Natural killer cell (primary cell): ENCODE results near the gene SLC6A18. TPM values are rescaled to one million over a fixed set of nuclear protein-coding genes. Genes with fewer than 3 reads are reported as not detected.

Source experiments
- ATAC-seq, 3 donors: fragments of 150-1000 bp in 2 of 3; fragments of 200-7000 bp in 1 of 3; cut with Tn5 transposase; 1 replicate in 1 of 3; 2 replicates in 2 of 3; pipeline ENCODE4 v1.10.0; 2021; ENCODE audit warnings: mild to moderate bottlenecking in 2 of 3, moderate library complexity in 2 of 3
- DNase-seq, 2 donors: peaks; one replicate each; pipeline versions ENCODE4 v3.0.0 to v3.0.0-alpha.2; 2013 to 2021; ENCODE audit warnings: mixed read lengths in 1 of 2
- H3K27ac ChIP-seq: one replicate; pipeline ENCODE4 v1.5.1; 2013; ENCODE audit warnings: mild to moderate bottlenecking, low read length
- H3K27me3 ChIP-seq: one replicate; pipeline ENCODE4 v1.6.1; 2013; ENCODE audit warnings: low read length; ENCODE audit not compliant: control insufficient read depth, insufficient read depth
- H3K36me3 ChIP-seq: one replicate; pipeline ENCODE4 v1.6.1; 2013; ENCODE audit warnings: low read length; ENCODE audit not compliant: control insufficient read depth, insufficient read depth
- H3K4me1 ChIP-seq: one replicate; pipeline ENCODE4 v1.6.1; 2013; ENCODE audit warnings: low read length; ENCODE audit not compliant: control insufficient read depth, insufficient read depth
- H3K4me3 ChIP-seq: one replicate; pipeline ENCODE4 v1.5.1; 2013; ENCODE audit warnings: low read length
- H3K9me3 ChIP-seq: one replicate; pipeline ENCODE4 v1.6.1; 2013; ENCODE audit warnings: low read length; ENCODE audit not compliant: control insufficient read depth, insufficient read depth
- H3K27ac Mint-ChIP-seq, 2 donors: one replicate each; pipeline ENCODE4 v1.8.0; 2022; ENCODE audit warnings: mild to moderate bottlenecking in 2 of 2, mixed read lengths in 2 of 2, moderate library complexity in 1 of 2
- H3K27me3 Mint-ChIP-seq, 2 donors: one replicate each; pipeline ENCODE4 v1.8.0; 2022; ENCODE audit warnings: low read depth in 2 of 2, mixed read lengths in 2 of 2
- H3K36me3 Mint-ChIP-seq: one replicate; pipeline ENCODE4 v1.8.0; 2022; ENCODE audit warnings: mixed read lengths
- H3K4me1 Mint-ChIP-seq, 2 donors: one replicate each; pipeline ENCODE4 v1.8.0; 2022; ENCODE audit warnings: mixed read lengths in 2 of 2
- H3K4me3 Mint-ChIP-seq: one replicate; pipeline ENCODE4 v1.8.0; 2022; ENCODE audit warnings: mild to moderate bottlenecking, moderate library complexity, mixed read lengths
- H3K9me3 Mint-ChIP-seq, 2 donors: one replicate each; pipeline ENCODE4 v1.8.0; 2022; ENCODE audit warnings: mixed read lengths in 2 of 2
- WGBS: methylation state at CpG from one replicate; pipeline ENCODE4 v1.1.7; 2013; ENCODE audit warnings: missing lambda C conversion rate; ENCODE audit not compliant: insufficient coverage; 5-methylcytosine and 5-hydroxymethylcytosine counted together
- intact Hi-C: fragments of 100-400 bp; cut with micrococcal nuclease; formaldehyde crosslinking; loops from one replicate; pipeline ENCODE4 v1.14.2; 2022
- total RNA-seq, 4 donors: library from RNA; stranded (reverse); fragments of 120-200 nt in 1 of 4; gene quantifications; one replicate each; pipeline versions ENCODE4 v1.2.3 to v1.2.4, GENCODE V29; 2013 to 2022
- TF ChIP-seq, protein P1 (sequence below): fragments of 200-600 bp; IDR thresholded peaks from one replicate; pipeline ENCODE4 v1.8.0; 2022; ENCODE audit warnings: antibody characterized with exemption

SLC6A18 gene
- total RNA-seq, 3 donors from 2014 or later (not counting 1 experiment from before 2014, with no cell fraction given) = not detected

DNA sequence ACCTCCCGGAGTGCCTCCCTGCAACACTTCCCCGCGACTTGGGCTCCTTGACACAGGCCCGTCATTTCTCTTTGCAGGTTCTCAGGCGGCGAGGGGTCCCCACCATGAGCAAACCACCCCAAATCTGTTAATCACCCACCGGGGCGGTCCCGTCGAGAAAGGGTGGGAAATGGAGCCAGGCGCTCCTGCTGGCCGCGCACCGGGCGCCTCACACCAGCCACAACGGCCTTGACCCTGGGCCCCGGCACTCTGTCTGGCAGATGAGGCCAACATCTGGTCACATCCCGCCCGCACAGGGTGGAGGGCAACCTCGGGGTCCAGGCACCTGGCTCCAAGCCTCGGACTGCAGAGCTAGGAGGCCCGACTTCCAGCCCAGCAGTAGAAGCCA, 70.5 kb downstream of the SLC6A18 start:
- Mint-ChIP-seq H3K27me3 (peaks cover 22 to 23% of the 10 kb centered on the region in 2 donors), H3K4me1 (no peaks in the 10 kb centered on the region), H3K9me3 (no peaks in the 10 kb centered on the region), H3K36me3 (no peaks in the 10 kb centered on the region), H3K27ac (no peak overlapping the region), H3K4me3 (no peak overlapping the region)
- ATAC-seq (no peak), DNase-seq (peak in 1 of 2 donors; percentile 11)
- peaks cover 3% of the 10 kb centered on the region for H3K4me1 ChIP-seq
- H3K9me3 ChIP-seq = no peaks in the 10 kb centered on the region
- H3K27me3 ChIP-seq = peaks cover 4% of the 10 kb centered on the region
- TF ChIP-seq, protein P1, sequence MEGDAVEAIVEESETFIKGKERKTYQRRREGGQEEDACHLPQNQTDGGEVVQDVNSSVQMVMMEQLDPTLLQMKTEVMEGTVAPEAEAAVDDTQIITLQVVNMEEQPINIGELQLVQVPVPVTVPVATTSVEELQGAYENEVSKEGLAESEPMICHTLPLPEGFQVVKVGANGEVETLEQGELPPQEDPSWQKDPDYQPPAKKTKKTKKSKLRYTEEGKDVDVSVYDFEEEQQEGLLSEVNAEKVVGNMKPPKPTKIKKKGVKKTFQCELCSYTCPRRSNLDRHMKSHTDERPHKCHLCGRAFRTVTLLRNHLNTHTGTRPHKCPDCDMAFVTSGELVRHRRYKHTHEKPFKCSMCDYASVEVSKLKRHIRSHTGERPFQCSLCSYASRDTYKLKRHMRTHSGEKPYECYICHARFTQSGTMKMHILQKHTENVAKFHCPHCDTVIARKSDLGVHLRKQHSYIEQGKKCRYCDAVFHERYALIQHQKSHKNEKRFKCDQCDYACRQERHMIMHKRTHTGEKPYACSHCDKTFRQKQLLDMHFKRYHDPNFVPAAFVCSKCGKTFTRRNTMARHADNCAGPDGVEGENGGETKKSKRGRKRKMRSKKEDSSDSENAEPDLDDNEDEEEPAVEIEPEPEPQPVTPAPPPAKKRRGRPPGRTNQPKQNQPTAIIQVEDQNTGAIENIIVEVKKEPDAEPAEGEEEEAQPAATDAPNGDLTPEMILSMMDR = no peak
- 63% methylated on average over 22 of the region's 22 CpGs for WGBS
- intact Hi-C loops = no loop called here
- no peaks in the 10 kb centered on the region for H3K36me3 ChIP-seq
- no peak overlapping the region for H3K4me3 ChIP-seq
- H3K27ac ChIP-seq = no peak overlapping the region

Other genes with a start within 250 kb of the SLC6A18 start
- gene NKD2, start 216.6 kb upstream of the SLC6A18 start, total RNA-seq = not detected
- 10 to 100 TPM; 53.2 to 92.5 (median 81.3) TPM for gene SLC12A7, start 113.3 kb upstream of the SLC6A18 start, total RNA-seq
- not detected for gene SLC6A19, start 23.8 kb upstream of the SLC6A18 start, total RNA-seq
- gene TERT, start 69.7 kb downstream of the SLC6A18 start, total RNA-seq = not detected
- 100 to 1,000 TPM in 1 of 3 donors, 10 to 100 TPM in 2; 67.1 to 105 (median 97.5) TPM for gene CLPTM1L, start 119.7 kb downstream of the SLC6A18 start, total RNA-seq
- gene SLC6A3, start 220.1 kb downstream of the SLC6A18 start, total RNA-seq = not detected